ENCODE results near the gene ELP6.
"Not testable (repeated sequence)": the region's sequence is repeated elsewhere in the genome, so short reads cannot be mapped to it uniquely, and the experiment has no call there.

- TF ChIP-seq CTBP1 (IDR thresholded peaks at IDR 0.05; ENCODE audit: borderline replicate concordance); HDGF (IDR thresholded peaks at IDR 0.05; ENCODE audit: borderline replicate concordance); FOXM1 (IDR thresholded peaks at IDR 0.05; ENCODE audit: borderline replicate concordance); ZNF384 (IDR thresholded peaks at IDR 0.05): not testable (repeated sequence)
Observed at GRCh38 chr3:47481763-47482162, 31.7 kb downstream of the ELP6 start.
